Measurements from ENCODE around the gene COMMD4. TPM values are rescaled to one million over a fixed set of nuclear protein-coding genes. Genes with fewer than 3 reads are reported as not detected.

The COMMD4 gene
- total and polyA plus RNA-seq, 3 experiments from 2014 or later, result 47.8 to 110 (median 102) TPM

DNA sequence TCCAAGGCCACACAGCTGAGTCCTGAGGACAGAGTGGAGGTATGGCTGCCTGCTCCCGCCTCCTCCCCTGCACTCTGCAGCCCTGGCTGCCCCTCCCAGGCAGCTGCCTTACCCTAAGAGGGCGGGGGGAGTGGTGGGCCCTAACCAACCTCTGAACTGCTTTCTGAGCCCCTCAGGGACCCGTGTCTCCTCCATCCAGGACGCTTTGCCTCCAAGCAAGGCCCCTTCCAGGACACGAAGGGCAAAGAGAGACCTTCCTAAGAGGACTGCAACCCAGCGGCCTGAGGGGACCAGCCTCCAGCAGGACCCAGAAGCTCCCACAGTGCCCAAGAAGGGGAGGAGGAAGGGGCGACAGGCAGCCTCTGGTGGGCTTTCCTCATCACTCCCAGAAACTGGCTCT is 18.6 kb downstream of the COMMD4 start:
- POLR2A ChIA-PET, result interaction anchor here (0.5 to 2.0 kb wide), 2 partner anchors 14 to 395 kb away, joined by 4 to 9 read pairs; partner anchors contain the start of gene MAN2C1
- peaks cover 3 to 37% (median 7%) of the 10 kb centered on the region in 3 donors for H3K36me3 Mint-ChIP-seq
- Histone ChIP-seq H3K27me3 (ENCODE audit: insufficient read depth, low read length, poor library complexity, severe bottlenecking) (no peaks in the 10 kb centered on the region), H3K36me3 (ENCODE audit: insufficient read depth, low read length) (no peaks in the 10 kb centered on the region), H3K9me3 (ENCODE audit: low read length) (no peaks in the 10 kb centered on the region), H3K4me3 (ENCODE audit: low read length) (no peak overlapping the region), H3K27ac (ENCODE audit: low read depth, low read length) (no peak overlapping the region), H3K4me1 (ENCODE audit: insufficient read depth, low read length) (peaks cover 18% of the 10 kb centered on the region)
- H3K27ac Mint-ChIP-seq, result peak overlapping the region in 5 of 8 donors; percentile 43 to 90 (median 77)
- H3K27me3 Mint-ChIP-seq, result peaks cover 0 to 7% of the 10 kb centered on the region in 2 donors
- no peak overlapping the region for H3K4me3 Mint-ChIP-seq
- CTCF ChIA-PET, result interaction anchor here (5.2 kb wide), 1 partner anchor 13 kb away, joined by 35 read pairs; the partner anchor contains the start of gene MAN2C1
- no peak for DNase-seq
- peaks cover 16 to 18% (median 18%) of the 10 kb centered on the region in 3 donors for H3K4me1 Mint-ChIP-seq
- H3K9me3 Mint-ChIP-seq, result peaks cover 6 to 16% (median 15%) of the 10 kb centered on the region in 5 donors

- H3K36me3 ChIP-seq (ENCODE audit: insufficient read depth, low read length), result no peaks in the 10 kb centered on the region
- POLR2A ChIA-PET, result no interaction called here
- no peak overlapping the region for H3K4me3 ChIP-seq (ENCODE audit: low read length)
- H3K4me3 Mint-ChIP-seq, result no peak overlapping the region
- H3K4me1 Mint-ChIP-seq, result peaks cover 7 to 10% (median 9%) of the 10 kb centered on the region in 3 donors
- H3K9me3 ChIP-seq (ENCODE audit: low read length), result no peaks in the 10 kb centered on the region
- no peak overlapping the region for H3K27ac ChIP-seq (ENCODE audit: low read depth, low read length)
- H3K9me3 Mint-ChIP-seq, result peaks cover under 1 to 6% (median 6%) of the 10 kb centered on the region in 5 donors
- no peaks in the 10 kb centered on the region for H3K27me3 ChIP-seq (ENCODE audit: insufficient read depth, low read length, poor library complexity, severe bottlenecking)
- peaks cover 0 to 42% (median 0%) of the 10 kb centered on the region in 3 donors for H3K36me3 Mint-ChIP-seq
- H3K27ac Mint-ChIP-seq, result peak overlapping the region in 4 of 8 donors; percentile 63 to 91 (median 82)
- no peak for DNase-seq
- H3K4me1 ChIP-seq (ENCODE audit: insufficient read depth, low read length), result peaks cover 9% of the 10 kb centered on the region
- CTCF ChIA-PET, result interaction anchor here (5.2 kb wide), 1 partner anchor 12 kb away, joined by 35 read pairs; the partner anchor contains the start of gene MAN2C1
- H3K27me3 Mint-ChIP-seq, result peaks cover 0 to 2% of the 10 kb centered on the region in 2 donors
These were observed 19.5 kb downstream of the COMMD4 start for GRCh38 chr15:75355369-75355768.

DNA sequence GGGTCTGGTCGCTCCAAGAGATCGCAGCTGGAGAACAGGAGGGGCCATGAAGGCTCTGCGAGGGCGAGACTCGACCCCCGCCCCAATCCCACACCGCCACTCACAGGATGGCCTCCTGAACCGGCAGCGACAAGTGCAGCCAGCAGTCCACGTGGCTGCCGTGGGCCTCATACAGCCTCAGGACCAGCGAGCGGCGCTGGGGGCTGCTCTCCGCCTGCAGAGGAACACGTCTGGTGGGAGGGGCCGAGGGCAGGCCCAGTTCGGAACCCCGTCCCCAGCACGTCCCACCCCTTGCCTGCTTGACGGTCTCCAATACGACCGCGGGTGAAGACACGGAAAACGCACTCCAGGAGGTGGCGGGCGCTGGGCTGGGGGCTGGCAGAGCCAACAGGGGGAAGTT is 20.1 kb downstream of the COMMD4 start:
- CTCF ChIA-PET, result no interaction called here

GRCh38 chr15:75356517-75356916 is 20.7 kb downstream of the COMMD4 start:
- no peaks in the 10 kb centered on the region for H3K36me3 ChIP-seq (ENCODE audit: insufficient read depth, low read length)
- no peak for DNase-seq
- H3K4me3 ChIP-seq (ENCODE audit: low read length), result no peak overlapping the region
- no peaks in the 10 kb centered on the region for H3K4me1 ChIP-seq (ENCODE audit: insufficient read depth, low read length)
- Mint-ChIP-seq H3K27me3 (no peaks in the 10 kb centered on the region), H3K4me3 (no peak overlapping the region), H3K9me3 (no peaks in the 10 kb centered on the region), H3K4me1 (peaks cover 0 to 3% (median 0%) of the 10 kb centered on the region in 3 donors), H3K27ac (peak overlapping the region in 2 of 8 donors; percentile 36 to 43), H3K36me3 (peaks cover 0 to 53% (median 0%) of the 10 kb centered on the region in 3 donors)
- no peaks in the 10 kb centered on the region for H3K27me3 ChIP-seq (ENCODE audit: insufficient read depth, low read length, poor library complexity, severe bottlenecking)
- no peak overlapping the region for H3K27ac ChIP-seq (ENCODE audit: low read depth, low read length)
- ChIA-PET CTCF (interaction anchor here (1.4 kb wide), 1 partner anchor 11 kb away, joined by 4 read pairs; no protein-coding TSS in a partner anchor), POLR2A (no interaction called here)
- no peaks in the 10 kb centered on the region for H3K9me3 ChIP-seq (ENCODE audit: low read length)

More for the DNA sequence above, 20.1 kb downstream of the COMMD4 start:
- DNase-seq, result no peak
- Histone ChIP-seq H3K4me1 (ENCODE audit: insufficient read depth, low read length) (peaks cover 3% of the 10 kb centered on the region), H3K4me3 (ENCODE audit: low read length) (no peak overlapping the region), H3K36me3 (ENCODE audit: insufficient read depth, low read length) (no peaks in the 10 kb centered on the region), H3K27me3 (ENCODE audit: insufficient read depth, low read length, poor library complexity, severe bottlenecking) (no peaks in the 10 kb centered on the region), H3K9me3 (ENCODE audit: low read length) (no peaks in the 10 kb centered on the region), H3K27ac (ENCODE audit: low read depth, low read length) (no peak overlapping the region)
- H3K4me1 Mint-ChIP-seq, result peaks cover under 1 to 6% (median 2%) of the 10 kb centered on the region in 3 donors
- H3K4me3 Mint-ChIP-seq, result no peak overlapping the region
- peaks cover 0 to 48% (median 0%) of the 10 kb centered on the region in 3 donors for H3K36me3 Mint-ChIP-seq
- peaks cover 0 to under 1% (median 0%) of the 10 kb centered on the region in 5 donors for H3K9me3 Mint-ChIP-seq
- H3K27me3 Mint-ChIP-seq, result no peaks in the 10 kb centered on the region
- H3K27ac Mint-ChIP-seq, result peak overlapping the region in 1 of 8 donors; percentile 32
- POLR2A ChIA-PET, result no interaction called here

- Histone ChIP-seq H3K9me3 (ENCODE audit: low read length) (no peaks in the 10 kb centered on the region), H3K4me3 (ENCODE audit: low read length) (no peak overlapping the region), H3K27me3 (ENCODE audit: insufficient read depth, low read length, poor library complexity, severe bottlenecking) (no peaks in the 10 kb centered on the region), H3K4me1 (ENCODE audit: insufficient read depth, low read length) (no peaks in the 10 kb centered on the region), H3K27ac (ENCODE audit: low read depth, low read length) (no peak overlapping the region), H3K36me3 (ENCODE audit: insufficient read depth, low read length) (no peaks in the 10 kb centered on the region)
- POLR2A ChIA-PET, result no interaction called here
- H3K36me3 Mint-ChIP-seq, result peaks cover 0 to 62% (median 0%) of the 10 kb centered on the region in 3 donors
- no peaks in the 10 kb centered on the region for H3K9me3 Mint-ChIP-seq
- DNase-seq, result no peak
- H3K4me3 Mint-ChIP-seq, result no peak overlapping the region
- peaks cover 0 to 3% (median 0%) of the 10 kb centered on the region in 3 donors for H3K4me1 Mint-ChIP-seq
- CTCF ChIA-PET, result no interaction called here
- H3K27me3 Mint-ChIP-seq, result no peaks in the 10 kb centered on the region
- H3K27ac Mint-ChIP-seq, result peak overlapping the region in 2 of 8 donors; percentile 17 to 79
These were observed 22.3 kb downstream of the COMMD4 start for GRCh38 chr15:75357976-75358673.

DNA sequence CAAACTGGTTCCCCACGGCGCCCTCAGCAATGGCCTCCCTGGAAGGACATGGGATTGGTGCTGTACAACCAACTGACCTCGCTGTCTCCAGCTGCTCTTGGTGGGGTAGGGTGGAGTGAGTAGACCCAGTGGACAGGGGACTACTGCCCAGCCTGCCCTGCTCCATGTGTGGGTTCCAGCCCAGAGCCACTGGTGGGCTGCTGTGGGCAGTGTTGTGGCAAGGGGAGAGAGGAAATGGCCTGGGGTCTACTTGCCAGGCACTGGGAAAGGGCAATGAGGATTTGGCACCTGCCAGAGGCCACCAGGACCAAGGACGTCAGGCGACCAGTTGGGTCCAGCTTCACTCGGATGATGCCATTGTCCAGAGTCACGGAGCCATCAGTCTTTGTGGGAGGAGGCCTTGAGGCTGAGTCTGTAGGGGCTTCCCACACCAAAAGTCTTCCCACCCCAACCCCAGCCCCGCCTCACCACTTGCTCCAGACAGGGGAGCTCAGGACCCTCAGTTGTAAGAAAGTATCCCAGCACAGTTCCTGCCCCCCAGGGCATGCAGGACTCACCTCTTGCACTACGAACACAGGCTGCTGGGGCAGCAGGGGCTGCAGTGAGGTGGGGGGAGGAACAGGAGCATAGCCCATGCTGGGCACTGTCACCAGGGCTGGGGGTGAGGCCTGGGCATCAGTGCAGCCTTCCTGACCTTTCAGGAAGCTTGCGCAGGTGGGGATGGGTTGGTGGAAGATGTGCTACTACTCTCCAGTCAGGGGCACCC is 23.1 kb downstream of the COMMD4 start:
- no peaks in the 10 kb centered on the region for H3K4me1 ChIP-seq (ENCODE audit: insufficient read depth, low read length)
- peaks cover 0 to 3% (median 0%) of the 10 kb centered on the region in 3 donors for H3K4me1 Mint-ChIP-seq
- no peaks in the 10 kb centered on the region for H3K27me3 Mint-ChIP-seq
- H3K36me3 ChIP-seq (ENCODE audit: insufficient read depth, low read length), result peaks cover 3% of the 10 kb centered on the region
- DNase-seq, result no peak
- H3K36me3 Mint-ChIP-seq, result peaks cover 0 to 67% (median 0%) of the 10 kb centered on the region in 3 donors
- no peak overlapping the region for H3K4me3 Mint-ChIP-seq
- no peaks in the 10 kb centered on the region for H3K9me3 Mint-ChIP-seq
- H3K27ac ChIP-seq (ENCODE audit: low read depth, low read length), result no peak overlapping the region
- H3K4me3 ChIP-seq (ENCODE audit: low read length), result no peak overlapping the region
- no peaks in the 10 kb centered on the region for H3K27me3 ChIP-seq (ENCODE audit: insufficient read depth, low read length, poor library complexity, severe bottlenecking)
- H3K9me3 ChIP-seq (ENCODE audit: low read length), result no peaks in the 10 kb centered on the region
- peak overlapping the region in 1 of 8 donors; percentile 79 for H3K27ac Mint-ChIP-seq
- ChIA-PET POLR2A (no interaction called here), CTCF (no interaction called here)

DNA sequence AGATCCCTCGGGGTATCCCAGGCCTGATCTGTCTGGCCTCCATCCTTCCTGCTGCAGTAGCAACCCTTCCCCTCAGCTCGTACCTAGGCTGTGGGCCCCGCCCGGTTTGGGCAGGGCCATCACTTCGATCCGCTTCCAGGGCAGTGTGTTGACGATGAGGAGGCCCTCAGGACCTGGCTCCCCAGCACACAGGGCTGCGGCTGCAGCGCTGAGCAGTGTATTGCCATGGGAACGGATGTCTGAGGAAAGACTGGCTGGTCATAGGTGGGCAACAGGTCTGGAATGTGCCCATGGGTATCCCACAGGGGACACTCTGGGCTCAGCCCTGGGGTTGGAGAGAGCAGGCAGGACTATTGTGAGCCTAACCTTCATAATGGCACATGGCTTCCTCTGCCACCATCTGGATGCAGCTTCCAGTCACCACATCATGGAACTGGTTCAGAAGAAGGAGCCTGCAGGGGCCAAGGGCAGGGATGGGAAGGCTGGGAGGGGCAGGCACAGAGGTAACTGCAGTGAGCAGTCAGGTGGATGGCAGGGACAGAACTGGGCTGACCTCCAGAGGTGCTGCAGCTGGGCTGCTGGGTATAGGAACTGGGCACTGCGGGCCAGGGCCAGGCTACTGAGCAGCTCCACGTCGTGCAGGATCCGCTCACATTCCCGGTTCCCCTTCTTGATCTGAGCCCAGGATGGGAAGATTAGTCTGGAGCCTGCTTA is 23.8 kb downstream of the COMMD4 start:
- Mint-ChIP-seq H3K4me1 (peaks cover 0 to 3% (median 0%) of the 10 kb centered on the region in 3 donors), H3K9me3 (no peaks in the 10 kb centered on the region), H3K4me3 (no peak overlapping the region), H3K27me3 (no peaks in the 10 kb centered on the region), H3K27ac (peak overlapping the region in 2 of 8 donors; percentile 49 to 64), H3K36me3 (peaks cover 0 to 72% (median 0%) of the 10 kb centered on the region in 3 donors)
- ChIA-PET POLR2A (no interaction called here), CTCF (no interaction called here)
- Histone ChIP-seq H3K27me3 (ENCODE audit: insufficient read depth, low read length, poor library complexity, severe bottlenecking) (no peaks in the 10 kb centered on the region), H3K36me3 (ENCODE audit: insufficient read depth, low read length) (peaks cover 11% of the 10 kb centered on the region), H3K9me3 (ENCODE audit: low read length) (no peaks in the 10 kb centered on the region), H3K4me1 (ENCODE audit: insufficient read depth, low read length) (no peaks in the 10 kb centered on the region), H3K27ac (ENCODE audit: low read depth, low read length) (no peak overlapping the region), H3K4me3 (ENCODE audit: low read length) (no peak overlapping the region)
- DNase-seq, result no peak
